Measurements from ENCODE around the gene LDLRAD3.
A peak's percentile ranks its signal among the peaks of the same experiment; 100 is the strongest.

The LDLRAD3 gene

DNA sequence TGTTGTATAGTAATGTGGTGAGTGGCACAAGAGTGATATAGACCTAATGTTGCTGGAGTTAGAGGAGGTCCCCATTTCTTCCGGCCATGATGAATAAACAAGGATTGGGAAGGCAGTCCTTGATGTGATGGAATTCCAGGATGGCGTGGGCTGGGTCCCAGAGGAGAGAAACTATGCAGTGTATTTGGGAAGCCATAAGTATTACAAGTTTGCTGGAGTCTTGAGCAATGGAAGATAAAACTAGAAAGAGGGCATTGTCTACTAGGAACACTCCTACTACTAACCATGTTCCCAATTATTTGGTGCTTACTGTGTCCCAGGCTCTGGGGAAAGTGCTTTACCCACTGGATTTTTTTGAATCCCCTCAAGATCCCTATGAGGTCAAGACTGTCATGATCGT is 20.0 kb downstream of the LDLRAD3 start:
- DNase-seq, result no peak

DNA sequence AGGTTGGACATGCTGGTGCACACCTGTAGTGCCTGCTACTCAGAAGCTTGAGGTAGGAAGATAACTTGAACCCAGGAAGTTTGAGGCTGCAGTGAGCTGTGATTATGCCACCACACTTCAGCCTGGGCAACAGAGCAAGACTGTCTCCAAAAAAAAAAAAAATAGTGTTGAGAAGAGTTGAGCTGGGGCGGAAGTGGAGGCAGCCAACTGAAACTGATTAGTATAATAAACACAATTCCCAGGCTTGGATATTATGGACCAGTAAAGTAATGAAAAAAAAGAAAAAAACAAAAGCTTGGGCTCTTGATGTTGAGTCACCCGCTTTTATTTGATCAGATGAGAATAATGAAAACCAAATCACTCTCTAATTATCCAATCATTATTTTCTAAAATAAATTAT is 21.0 kb downstream of the LDLRAD3 start:
- no peak for DNase-seq

DNA sequence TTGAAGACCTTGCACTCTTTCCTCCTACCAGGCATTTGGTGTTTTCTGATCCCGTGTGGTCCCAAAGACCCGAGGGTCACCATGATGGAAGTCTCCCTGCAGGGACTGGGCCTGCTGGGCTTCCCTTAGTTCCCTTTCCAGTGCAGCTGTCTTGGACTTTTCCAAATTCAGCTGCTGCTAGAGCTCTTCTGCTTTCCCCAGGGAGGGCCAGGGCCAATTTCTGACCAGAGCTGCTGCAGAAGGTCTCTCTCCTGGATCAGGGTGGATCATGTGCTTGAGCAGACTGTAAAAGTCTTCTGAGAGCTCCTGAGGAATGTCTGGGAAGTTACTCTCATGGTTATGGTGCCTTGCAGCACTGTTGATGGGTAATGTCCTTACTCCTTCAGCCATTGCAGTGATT is 23.2 kb downstream of the LDLRAD3 start:
- no peak for DNase-seq

DNA sequence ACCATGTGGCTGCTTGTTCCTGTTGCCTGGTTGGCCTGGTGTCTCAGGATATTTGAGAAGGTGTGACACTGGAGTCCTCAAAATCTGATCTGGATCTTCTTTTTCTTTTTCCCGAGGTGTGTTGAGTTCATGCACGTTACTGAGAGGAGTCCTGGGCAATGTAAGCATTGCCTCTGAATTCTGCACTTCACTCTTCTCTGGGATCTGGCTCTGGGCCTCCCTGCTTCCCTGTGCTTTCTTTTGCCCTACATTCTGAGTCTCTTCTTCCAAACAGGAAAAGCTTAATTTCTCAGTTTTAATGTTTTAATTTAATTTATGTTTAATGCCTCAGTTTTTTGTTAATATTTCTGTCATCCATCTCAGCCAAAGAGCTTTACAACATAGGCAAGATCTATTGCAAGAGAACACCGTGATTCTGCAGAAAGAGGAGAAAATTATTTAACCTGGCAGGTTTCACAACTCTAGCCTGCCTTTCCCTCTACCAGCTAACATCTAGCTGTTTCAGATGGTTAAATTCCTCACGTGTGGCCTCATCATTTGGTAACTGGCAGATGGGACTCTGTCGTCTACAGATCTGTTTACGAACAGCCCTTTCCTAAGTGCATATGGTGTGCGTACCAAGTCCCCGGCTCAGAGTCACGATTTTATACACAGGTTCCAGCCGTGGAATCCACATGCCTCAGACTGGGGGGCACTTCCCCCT is 24.7 kb downstream of the LDLRAD3 start:
- no peak for DNase-seq

DNA sequence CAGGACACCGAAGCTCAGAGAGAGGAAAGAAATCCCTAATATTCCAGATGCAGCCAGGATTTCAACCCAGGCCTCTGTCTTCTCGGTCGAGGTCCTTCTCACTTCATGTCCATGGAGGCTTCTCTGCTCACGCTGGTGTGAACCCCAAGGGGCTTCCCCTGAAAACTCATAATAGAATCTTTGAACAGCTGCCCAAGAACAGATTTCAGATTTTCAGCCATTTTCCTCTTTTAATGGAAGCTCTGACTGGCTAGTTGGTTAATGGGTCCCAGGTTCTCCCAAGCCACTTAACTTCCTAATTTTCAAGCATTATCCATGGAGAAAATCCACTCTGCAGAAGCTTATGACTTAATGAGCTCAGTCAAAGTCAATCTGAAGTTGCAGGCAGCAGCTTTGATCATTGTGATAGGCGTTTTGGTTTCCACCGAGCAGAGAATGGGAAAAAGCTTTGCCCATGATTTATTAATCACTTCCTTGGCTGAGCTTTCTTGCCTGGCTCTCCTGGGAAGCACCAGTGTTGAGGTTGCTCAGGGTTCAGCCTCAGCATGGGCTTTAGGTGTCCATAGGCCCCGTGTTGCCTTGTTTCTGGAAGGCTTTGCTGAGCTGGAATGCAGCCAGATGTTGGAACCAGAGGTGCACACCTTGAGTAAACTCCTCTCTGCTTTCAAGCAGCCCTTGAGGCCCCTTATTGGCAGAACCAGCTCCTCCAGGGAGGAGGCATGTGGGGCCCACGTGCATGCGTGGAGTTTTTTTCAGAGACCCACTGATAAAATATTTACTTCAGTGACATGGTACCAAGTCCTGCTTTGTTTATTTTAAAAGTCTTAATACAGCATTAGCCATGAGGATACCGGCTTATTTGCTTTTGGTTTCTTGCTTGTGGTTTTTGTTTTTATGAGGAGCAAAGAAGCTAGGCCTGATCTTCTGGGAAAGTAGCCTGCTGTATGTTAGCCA is 25.5 kb downstream of the LDLRAD3 start:
- no peak for DNase-seq

DNA sequence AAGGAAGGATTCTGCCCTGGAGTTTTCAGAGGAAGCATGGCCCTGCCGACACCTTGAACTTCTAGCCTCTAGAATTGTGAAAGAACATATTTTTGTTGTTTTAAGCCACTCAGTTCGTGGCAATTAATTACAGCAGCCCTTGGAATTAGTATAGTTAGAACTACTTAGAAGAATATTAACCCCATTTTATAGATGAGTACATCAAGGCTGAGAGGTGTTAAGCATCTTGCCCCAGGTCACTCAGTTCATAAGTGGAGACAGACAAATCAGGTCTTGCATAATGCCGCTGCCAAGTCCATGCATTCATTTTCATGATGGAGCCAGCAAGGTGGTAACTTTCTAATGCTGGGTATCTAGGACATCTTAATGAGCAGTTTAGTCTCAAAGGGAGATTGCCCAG is 26.6 kb downstream of the LDLRAD3 start:
- DNase-seq, result no peak

DNA sequence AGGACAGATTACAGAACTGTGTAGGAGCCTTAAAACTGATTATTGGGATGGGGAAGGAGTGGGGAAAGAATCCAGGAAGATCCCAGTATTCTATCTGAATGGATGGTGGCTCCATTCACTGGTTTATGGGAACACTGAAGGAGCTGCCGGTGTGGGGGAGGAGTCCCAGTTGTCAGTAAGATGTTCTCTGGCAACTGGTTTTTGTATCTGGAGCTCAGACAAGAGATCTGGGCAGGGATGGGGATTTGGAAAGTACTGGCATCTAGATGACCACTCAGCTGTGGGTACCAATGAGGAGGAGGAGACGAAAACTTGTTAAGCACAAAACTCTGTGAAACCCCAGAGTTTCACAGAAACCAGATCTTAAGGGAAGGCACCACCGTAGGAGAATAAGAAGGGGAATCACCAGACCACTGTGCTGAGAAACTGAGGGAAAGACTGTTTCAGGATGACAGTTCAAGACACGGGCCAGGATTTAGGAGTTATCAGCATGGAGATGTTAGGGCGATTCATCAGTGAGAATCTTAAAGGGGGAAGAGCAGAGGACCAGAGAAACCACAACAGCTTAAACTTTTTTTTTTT is 28.1 kb downstream of the LDLRAD3 start:
- no peak for DNase-seq

DNA sequence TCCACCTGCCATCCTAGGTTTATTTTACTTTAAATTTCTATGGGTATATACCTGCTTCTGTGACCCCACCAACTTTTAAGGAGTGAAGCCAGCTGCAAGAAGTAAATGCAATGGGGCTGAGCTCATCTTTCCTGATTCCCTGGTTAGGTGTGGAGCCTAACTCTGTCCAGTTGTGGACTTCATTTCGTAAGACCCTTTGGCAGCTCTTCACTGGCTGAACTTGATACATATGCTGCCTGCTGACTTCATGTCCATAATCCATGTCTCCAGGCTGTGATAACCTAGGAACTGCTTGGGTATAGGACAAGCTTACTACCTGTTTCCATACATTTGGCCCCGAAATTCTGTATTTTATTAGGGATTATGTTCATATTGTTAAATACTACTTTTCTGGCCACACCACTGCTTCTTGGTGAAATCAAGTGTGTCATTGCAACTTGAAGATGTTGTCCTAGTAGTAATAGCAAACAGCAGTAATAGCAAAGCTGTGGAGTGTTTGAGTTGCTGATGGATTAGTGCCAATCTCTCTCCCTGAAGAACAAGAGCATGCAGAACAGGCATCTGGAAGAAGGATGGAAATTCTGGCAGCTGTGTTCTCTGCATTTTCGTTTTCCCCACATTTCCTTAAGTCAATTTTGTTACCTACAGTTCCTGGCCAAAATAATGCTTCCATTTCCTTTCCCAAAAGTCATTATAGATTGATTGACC is 31.2 kb downstream of the LDLRAD3 start:
- DNase-seq, result no peak

DNA sequence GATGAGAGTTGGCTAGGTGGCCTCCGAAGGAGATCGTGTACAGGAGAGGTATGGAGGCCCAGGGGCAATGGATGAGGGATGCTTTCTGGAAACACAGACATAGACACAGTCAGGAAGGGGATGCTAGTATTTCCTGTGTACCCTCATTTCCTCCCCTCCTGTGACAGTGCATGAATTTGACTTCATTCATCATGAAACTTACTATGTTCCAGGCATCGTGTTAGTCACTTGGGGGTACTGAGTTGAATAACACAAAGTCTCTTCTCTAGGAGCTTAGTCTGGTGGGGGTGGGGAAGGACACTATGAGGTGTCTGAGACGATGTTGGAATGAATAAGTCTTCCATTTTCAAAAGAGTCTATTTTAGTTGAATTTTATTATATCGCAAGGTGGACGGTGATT is 32.6 kb downstream of the LDLRAD3 start:
- DNase-seq, result no peak

DNA sequence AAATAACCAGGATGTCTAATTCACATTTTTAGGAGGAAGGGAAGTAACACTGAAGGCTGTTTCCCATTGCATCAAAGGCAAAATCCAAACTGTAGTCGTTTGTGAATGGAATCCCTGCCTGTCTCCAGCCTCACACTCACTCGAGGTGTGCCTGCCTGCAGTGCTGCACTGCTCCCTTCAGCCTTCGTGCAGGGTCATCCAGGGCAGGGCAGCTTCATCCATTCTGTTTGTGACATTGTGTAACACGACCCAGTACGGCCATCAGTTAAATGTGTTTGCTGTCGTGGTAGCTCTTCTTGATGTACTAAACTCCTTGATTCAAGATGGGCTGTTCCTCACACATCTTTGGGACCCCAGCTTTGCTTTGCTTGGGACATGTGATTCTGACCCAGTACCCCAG is 34.3 kb downstream of the LDLRAD3 start:
- no peak for DNase-seq

DNA sequence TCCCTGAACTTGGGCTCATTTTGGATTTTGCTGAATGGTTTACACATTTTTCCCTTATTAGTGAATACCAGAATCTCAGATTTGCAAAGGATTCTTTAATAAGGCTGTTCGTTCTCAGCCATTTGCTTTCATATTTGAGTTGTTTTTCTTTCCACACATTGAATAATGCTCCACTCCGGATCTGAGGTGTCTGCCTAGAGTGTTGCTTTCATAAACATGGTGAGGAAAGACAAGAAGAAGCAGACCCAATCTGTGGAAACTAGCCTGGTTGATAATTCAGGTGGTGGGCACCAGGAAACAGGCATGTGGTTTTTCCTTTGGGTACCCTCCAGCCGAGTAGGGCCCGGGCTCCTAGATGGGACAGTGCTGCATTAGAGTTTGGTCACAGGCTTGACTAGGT is 35.0 kb downstream of the LDLRAD3 start:
- DNase-seq, result no peak

DNA sequence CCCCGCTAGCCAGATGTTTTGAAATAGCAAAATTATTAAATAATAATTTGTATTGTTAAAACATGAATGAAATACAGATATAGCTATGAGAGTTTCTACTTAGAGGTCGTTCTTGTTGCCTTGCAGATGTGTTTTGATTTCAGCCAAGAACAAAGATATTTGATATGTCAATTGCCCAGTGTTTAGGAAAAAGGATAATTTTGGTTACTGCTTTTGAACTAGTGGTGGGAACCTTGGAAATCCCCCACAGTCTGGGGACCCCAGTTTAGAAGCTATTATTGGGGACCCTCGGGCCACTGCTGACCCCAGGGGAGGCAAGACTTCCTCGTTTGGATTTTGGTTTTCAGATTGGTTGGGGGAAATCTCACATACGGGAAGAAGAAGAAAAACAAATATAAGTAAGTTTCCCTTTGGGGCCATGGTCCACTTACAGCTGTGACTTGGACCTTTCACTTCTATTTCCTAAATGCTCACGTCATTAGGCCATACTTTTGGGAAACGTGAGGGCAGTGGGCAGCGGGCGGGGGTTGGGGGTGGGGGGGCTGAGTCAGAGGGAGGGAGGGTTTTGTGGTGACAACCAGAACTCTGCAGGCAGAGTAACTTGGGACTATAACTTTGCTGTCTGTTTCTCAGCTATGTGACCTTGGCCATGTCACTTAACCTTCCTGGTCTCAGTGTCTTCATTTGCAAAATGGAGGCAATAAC is 37.0 kb downstream of the LDLRAD3 start:
- no peak for DNase-seq

DNA sequence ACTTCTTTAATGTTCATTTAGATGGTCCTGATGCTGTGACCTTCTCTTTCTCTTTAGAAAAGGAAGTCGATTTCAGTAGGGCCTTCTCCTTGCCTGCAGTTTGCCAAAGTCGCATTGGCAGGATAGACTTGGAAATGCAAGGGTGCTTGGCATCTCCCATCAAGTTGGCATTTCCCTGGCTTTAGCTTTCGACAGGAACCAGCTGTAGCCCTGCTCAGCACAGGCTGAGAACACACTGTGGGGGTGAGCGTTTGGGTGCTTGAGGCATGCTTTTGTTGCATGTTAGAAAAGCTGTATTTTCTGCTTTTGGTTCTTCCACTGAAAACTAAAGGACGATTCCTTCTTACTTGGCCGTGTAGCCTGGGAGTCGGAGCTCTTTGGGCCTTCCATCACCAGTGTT is 37.7 kb downstream of the LDLRAD3 start:
- no peak for DNase-seq

DNA sequence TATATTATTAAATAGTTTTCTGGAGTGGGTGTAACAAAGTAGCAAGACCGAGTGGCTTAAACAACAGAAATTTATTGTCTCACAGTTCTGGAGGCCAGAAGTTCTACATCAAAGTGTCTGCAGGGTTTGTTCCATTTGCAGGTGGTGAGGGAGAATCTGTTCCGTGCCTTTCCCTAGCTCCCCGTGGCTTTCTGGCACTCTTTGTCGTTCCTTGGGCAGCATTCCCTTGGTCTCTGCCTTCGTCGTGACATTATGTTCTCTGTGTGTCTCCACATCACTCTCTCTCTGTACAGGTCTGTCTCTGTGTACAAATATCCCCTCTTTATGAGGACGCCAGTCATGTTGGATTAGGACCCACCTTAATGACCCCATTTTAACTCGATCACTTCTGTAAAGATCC is 38.2 kb downstream of the LDLRAD3 start:
- no peak for DNase-seq

DNA sequence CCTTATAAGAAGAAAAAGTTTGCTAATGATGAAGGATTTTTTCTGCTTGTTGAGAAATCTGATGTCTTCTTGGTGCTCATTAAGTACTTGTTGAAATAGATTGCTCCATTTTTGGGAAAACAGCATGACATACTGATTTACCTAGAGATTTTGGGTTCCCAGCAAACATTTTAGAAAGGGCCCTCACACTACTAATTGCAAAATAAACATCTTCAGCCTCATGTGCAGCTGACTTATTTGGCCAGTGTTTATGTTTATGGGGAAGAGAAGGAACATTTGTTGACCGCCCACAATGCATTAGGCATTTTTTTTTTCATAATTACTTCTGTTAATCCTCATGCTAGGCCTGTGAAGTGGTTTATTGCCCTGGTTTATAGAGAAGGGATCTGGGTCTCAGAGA is 40.1 kb downstream of the LDLRAD3 start:
- DNase-seq, result no peak

DNA sequence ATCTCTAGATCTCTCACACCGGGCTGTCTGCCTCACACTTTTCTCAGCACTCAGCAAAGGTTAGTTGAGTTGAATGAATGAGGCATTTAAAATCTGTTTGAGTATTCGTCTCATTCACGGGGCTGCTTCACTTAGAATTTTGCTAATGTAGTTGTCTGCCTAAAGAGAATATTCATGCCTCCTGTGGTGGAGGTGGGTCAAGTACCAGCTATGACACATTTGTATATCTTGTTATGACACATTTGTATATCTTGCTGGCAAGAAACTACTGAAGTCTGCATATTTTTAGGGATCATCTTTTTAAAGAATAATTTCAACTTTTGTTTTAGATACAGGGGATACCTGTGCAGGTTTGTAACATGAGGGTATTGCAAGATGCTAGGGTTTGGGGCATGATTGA is 43.1 kb downstream of the LDLRAD3 start:
- no peak for DNase-seq

DNA sequence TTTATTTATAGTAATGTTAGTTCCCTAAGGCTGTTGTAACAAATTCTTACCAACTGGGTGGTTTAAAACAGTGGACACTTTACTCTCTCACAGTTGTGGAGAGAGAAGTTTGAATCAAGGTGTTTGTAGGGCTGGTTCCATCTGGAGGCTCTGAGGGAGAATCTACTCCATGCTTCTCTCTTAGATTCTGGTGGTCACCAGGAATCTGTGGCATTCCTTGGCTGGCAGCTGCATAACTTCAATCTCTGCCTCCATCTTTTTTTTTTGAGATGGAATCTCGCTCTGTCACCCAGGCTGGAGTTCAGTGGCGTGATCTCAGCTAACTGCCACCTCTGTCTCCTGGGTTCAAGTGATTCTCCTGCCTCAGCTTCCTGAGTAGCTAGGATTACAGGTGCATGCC is 46.3 kb downstream of the LDLRAD3 start:
- DNase-seq, result no peak

DNA sequence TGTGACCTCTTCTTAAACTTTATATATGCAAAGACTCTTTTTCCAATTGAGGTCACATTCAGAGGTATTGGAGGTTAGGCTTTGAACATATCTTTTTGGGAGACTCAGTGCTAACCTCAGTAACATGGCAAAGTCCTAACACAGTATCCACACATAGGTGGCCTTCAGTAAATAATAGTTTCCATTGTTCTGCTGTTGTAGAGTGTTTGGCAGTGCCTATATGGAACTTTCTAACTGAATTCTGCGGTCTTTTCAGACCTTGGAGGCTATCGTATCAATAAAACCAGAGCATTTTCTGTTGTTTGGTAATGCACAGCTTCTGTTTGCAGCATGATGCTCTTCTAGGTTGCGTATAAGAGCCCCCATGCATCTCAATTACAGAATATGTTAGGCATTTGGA is 47.0 kb downstream of the LDLRAD3 start:
- no peak for DNase-seq

DNA sequence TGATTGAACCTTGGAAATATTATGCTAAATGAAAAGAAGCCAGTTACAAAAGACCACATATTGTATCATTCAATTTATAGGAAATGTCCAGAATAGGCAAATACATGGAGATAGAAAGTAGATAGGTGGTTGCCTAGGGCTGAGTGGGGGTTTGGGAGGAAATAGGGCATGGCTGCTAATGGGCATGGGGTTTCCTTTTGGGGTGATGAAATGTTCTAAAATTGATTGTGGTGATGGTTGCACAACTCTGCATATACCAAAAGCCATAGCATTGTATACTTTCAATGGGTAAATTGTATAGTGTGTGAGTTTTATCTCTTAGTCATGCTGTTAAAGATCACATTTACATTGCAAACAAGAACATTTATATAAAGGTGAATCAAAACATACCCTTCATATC is 48.7 kb downstream of the LDLRAD3 start:
- peak; percentile 62 to 66 for DNase-seq

DNA sequence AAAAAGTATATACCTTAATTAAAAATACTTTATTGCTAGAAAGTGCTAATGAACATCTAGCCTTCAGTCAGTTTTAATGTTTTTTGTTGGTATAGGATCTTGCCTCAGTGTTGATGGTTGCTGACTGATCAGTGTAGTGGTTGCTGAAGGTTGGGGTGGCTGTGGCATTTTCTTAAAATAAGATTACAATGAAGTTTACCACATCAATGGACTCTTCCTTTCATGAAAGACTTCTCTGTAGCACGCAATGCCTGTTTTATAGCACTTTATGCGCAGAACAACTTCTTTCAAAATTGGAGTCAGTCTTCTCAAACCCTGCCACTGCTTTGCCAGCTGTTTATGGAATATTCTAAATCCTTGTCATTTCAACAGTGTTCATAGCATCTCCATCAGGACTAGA is 50.6 kb downstream of the LDLRAD3 start:
- DNase-seq, result no peak

DNA sequence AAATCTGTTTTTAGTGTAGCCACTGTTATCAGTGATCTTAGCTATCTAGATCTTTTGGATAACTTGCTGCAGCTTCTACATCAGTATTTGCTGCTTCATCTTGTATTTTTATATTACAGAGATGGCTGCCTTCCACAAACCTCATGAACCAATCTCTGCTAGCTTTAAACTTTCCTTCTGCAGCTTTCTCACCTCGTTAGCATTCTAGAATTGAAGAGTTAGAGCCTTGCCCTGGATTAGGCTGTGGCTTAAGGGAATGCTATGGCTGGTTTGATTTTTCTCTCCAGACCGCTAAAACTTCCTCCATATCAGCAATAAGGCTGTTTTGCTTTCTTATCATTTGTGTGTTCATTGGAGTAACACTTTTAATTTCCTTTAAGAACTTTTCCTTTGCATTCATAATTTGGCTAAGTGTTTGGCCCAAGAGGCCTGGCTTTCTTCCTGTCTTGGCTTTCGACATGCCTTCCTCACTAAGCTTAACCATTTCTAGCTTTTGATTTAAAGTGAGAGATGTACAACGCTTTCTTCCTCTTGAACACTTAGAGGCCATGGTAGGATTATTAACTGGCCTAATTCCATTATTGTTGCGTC is 51.9 kb downstream of the LDLRAD3 start:
- no peak for DNase-seq

DNA sequence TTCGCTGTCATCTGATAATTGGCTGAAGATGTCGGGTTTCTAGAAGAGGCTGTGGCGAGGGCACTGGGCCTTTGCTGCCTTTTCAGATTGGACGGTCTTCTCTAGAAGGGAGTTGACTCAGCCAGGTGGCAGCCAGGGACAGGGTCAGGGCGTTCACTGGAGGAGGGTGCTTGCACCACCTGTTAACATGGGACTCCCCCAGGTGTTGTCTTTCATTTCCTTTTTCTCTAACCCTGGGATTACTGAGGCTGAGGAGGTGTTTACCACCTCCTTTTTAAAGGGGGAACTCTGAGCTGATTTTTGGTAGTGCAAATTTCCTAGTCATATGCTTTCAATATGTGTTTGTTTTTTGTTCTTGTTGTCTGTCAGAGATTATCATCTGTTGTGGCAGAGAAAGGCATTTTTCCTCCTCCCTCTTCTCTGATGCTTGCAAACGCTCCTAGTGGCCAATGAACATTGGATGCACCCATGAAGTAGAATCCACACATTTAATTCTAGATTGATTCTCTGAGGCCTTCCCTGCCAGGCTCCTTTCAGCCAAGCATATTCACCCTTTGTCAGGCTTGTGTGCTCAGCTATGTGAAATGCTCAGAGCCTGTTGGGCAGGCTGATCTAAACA is 54.1 kb downstream of the LDLRAD3 start:
- DNase-seq, result no peak
